A549 (cell line): Measurements from ENCODE around the gene IL1RL2. TPM values are rescaled to one million over a fixed set of nuclear protein-coding genes. Genes with fewer than 3 reads are reported as not detected.

ENCODE experiments used
- ATAC-seq, 2 experiments: fragments of 200-7000 bp in 1 of 2; fragments of >200 bp in 1 of 2; cut with Nextera tagmentation in 1 of 2; cut with Tn5 transposase in 1 of 2; 3 replicates each; pipeline versions ENCODE4 v1.8.0 to v1.9.1; 2018 to 2020; ENCODE audit warnings: mild to moderate bottlenecking in 1 of 2, moderate library complexity in 1 of 2
- CTCF ChIA-PET: fragments of 300-600 bp; sonication (Branson Sonifier 250); formaldehyde crosslinking; extraction: SDS; loops from one replicate; lab custom pipeline; 2021; ENCODE audit warnings: antibody characterized with exemption, inconsistent platforms; lab: Yijun Ruan, JAX
- POLR2A ChIA-PET: fragments of 350-600 bp; formaldehyde crosslinking; extraction: SDS; loops from one replicate; lab custom pipeline; 2021; ENCODE audit warnings: antibody characterized with exemption, inconsistent platforms; lab: Yijun Ruan, JAX
- DNase-seq, 2 experiments: peaks; one replicate each; pipeline versions ENCODE4 v3.0.0 to v3.0.0-alpha.2; 2011 to 2016; ENCODE audit warnings: low read depth in 1 of 2, low spot score in 1 of 2
- FAIRE-seq: peaks from 2 replicates; lab custom pipeline; 2011; peaks lifted over from hg19 to GRCh38; lab: Jason Lieb, UNC
- H3K27ac ChIP-seq, 2 experiments: fragments of >200 bp; sonication (Bioruptor Twin); formaldehyde crosslinking; 3 replicates each; pipeline ENCODE4 v1.5.1; 2016 to 2017
- H3K4me1 ChIP-seq: fragments of >200 bp; sonication (Bioruptor Twin); formaldehyde crosslinking; 3 replicates; pipeline ENCODE4 v1.6.1; 2016
- H3K4me2 ChIP-seq: fragments of >200 bp; sonication (Bioruptor Twin); formaldehyde crosslinking; 3 replicates; pipeline ENCODE4 v1.6.1; 2016
- H3K4me3 ChIP-seq: fragments of >200 bp; sonication (Bioruptor Twin); formaldehyde crosslinking; 3 replicates; pipeline ENCODE4 v1.5.1; 2016
- H3K9me3 ChIP-seq: fragments of >200 bp; sonication (Bioruptor Twin); formaldehyde crosslinking; 3 replicates; pipeline ENCODE4 v1.6.1; 2016
- BHLHE40 ChIP-seq: IDR thresholded peaks from 2 replicates; pipeline ENCODE4 v1.6.1; 2012; ENCODE audit warnings: low read depth, low read length, inconsistent platforms
- CBX8 ChIP-seq: fragments of 200-600 bp; sonication (generic); IDR thresholded peaks from 2 replicates; pipeline ENCODE4 v1.6.1; 2016
- CHD4 ChIP-seq: fragments of 200-600 bp; sonication (generic); IDR thresholded peaks from 2 replicates; pipeline ENCODE4 v1.6.1; 2016; ENCODE audit warnings: antibody characterized with exemption, mild to moderate bottlenecking, borderline replicate concordance
- EHMT2 ChIP-seq: fragments of 200-600 bp; sonication (generic); IDR thresholded peaks from 2 replicates; pipeline ENCODE4 v1.6.1; 2016; ENCODE audit warnings: antibody characterized with exemption, low read depth, mild to moderate bottlenecking, moderate library complexity
- GATA3 ChIP-seq: IDR thresholded peaks from 2 replicates; pipeline ENCODE4 v1.6.1; 2012; ENCODE audit warnings: borderline replicate concordance
- HES2 ChIP-seq: fragments of >200 bp; sonication (Bioruptor Twin); formaldehyde crosslinking; IDR thresholded peaks from 2 replicates; pipeline ENCODE4 v1.6.1; 2016
- HOXA7 ChIP-seq: fragments of 250-450 bp; sonication (Bioruptor Pico); IDR thresholded peaks from 2 replicates; pipeline ENCODE4 v1.5.0; 2020; ENCODE audit warnings: mild to moderate bottlenecking, moderate library complexity
- KDM1A ChIP-seq: fragments of 200-600 bp; sonication (generic); IDR thresholded peaks from 2 replicates; pipeline ENCODE4 v1.6.1; 2016; ENCODE audit warnings: low read depth, mild to moderate bottlenecking
- KDM5A ChIP-seq: fragments of 200-600 bp; sonication (generic); IDR thresholded peaks from 2 replicates; pipeline ENCODE4 v1.6.1; 2016; ENCODE audit warnings: antibody characterized with exemption, mild to moderate bottlenecking
- MAFK ChIP-seq: fragments of 450-650 bp; IDR thresholded peaks from 2 replicates; pipeline ENCODE4 v1.6.1; 2014; ENCODE audit not compliant: partially characterized antibody
- NFE2L2 ChIP-seq: fragments of 150-350 bp; conservative IDR thresholded peaks from 2 replicates; pipeline ENCODE4 v1.6.1; 2014; ENCODE audit warnings: low read length
- NR3C1 ChIP-seq: fragments of >200 bp; sonication (Bioruptor Twin); formaldehyde crosslinking; IDR thresholded peaks from 3 replicates; pipeline ENCODE4 v1.6.1; 2017
- PBX3 ChIP-seq: IDR thresholded peaks from 2 replicates; pipeline ENCODE4 v1.6.1; 2012
- RNF2 ChIP-seq: fragments of 200-600 bp; sonication (generic); IDR thresholded peaks from 2 replicates; pipeline ENCODE4 v1.6.1; 2016; ENCODE audit warnings: low read depth, mild to moderate bottlenecking, antibody characterized with exemption, moderate library complexity, borderline replicate concordance
- TFCP2L1 ChIP-seq: fragments of 250-450 bp; sonication (Bioruptor Pico); IDR thresholded peaks from 2 replicates; pipeline ENCODE4 v1.5.0; 2021; ENCODE audit warnings: mild to moderate bottlenecking
- ZFP36 ChIP-seq: fragments of 450-650 bp; IDR thresholded peaks from 2 replicates; pipeline ENCODE4 v1.6.1; 2014; ENCODE audit warnings: borderline replicate concordance; ENCODE audit not compliant: partially characterized antibody
- ZNF302 ChIP-seq: fragments of 250-450 bp; sonication (Bioruptor Pico); IDR thresholded peaks from 2 replicates; pipeline ENCODE4 v1.9.0; 2021; ENCODE audit warnings: inconsistent platforms, mild to moderate bottlenecking, moderate library complexity
- WGBS: methylation state at CpG from one replicate; pipeline ENCODE4 v1.1.6; 2017; ENCODE audit errors: missing lambda C conversion rate; 5-methylcytosine and 5-hydroxymethylcytosine counted together
- polyA plus RNA-seq, 4 experiments: library from polyadenylated mRNA; depleted of rRNA in 3 of 4; stranded (reverse); fragments of >200 nt; fragmentation: RNase III in 1 of 4; extraction: RNeasy Plus Mini Kit Qiagen cat#74134 plus additional on column Dnase treatment in 1 of 4; gene quantifications; 2 replicates in 3 of 4; 3 replicates in 1 of 4; pipeline ENCODE4 v1.2.3, GENCODE V29; 2011 to 2017
- TF ChIP-seq, protein P1 (sequence below): fragments of 150-350 bp; IDR thresholded peaks from 2 replicates; pipeline ENCODE4 v1.6.1; 2014; ENCODE audit warnings: low read depth, mild to moderate bottlenecking, low read length
- TF ChIP-seq, protein P2 (sequence below): fragments of 250-450 bp; sonication (Bioruptor Pico); IDR thresholded peaks from 2 replicates; pipeline ENCODE4 v1.5.0; 2020; ENCODE audit warnings: low read depth, mild to moderate bottlenecking, moderate library complexity

Gene IL1RL2
- polyA plus RNA-seq, 2 of the 4 experiments (the other 2 are of a cell fraction) = 0.05 TPM; not detected in 1

DNA sequence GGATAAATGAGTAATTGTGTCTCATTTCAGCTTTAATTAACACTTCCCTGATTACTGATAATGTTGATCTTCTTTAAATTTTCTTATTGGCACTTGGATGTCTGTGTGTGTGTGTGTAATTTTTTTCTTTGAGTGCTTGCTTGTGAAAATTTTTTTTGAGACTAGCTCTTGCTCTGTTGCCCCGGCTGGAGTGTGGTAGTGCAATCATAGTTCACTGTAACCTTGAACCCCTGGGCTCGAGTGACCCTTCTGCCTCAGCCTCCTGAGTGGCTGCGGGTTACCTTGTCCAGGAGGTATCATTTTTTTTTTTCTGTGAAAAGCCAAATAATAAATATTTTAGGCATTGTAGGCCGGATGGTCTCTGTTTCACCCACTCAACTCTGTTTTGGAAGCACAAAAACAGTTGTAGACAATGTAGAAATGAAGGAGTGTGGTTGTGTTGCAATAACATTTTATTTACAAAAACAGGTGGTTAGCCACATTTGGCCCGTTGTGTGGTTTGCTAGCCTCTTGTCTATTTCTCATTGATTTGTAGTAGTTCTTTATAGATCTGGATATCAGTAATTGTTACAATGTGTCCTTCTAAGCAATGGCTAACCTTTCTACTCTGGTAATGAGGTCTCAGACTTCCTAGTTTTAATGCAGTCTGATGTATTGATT lies 7.9 kb downstream of the IL1RL2 start:
- ATAC-seq = no peak

GRCh38 chr2:102197389-102198137 lies 10.7 kb downstream of the IL1RL2 start:
- CTCF ChIA-PET = interaction anchor here (1.0 to 1.3 kb wide), 4 partner anchors 12 to 177 kb away, joined by 3 read pairs; no protein-coding TSS in a partner anchor
- TF ChIP-seq, protein P1, sequence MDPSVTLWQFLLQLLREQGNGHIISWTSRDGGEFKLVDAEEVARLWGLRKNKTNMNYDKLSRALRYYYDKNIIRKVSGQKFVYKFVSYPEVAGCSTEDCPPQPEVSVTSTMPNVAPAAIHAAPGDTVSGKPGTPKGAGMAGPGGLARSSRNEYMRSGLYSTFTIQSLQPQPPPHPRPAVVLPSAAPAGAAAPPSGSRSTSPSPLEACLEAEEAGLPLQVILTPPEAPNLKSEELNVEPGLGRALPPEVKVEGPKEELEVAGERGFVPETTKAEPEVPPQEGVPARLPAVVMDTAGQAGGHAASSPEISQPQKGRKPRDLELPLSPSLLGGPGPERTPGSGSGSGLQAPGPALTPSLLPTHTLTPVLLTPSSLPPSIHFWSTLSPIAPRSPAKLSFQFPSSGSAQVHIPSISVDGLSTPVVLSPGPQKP = no peak
- TF ChIP-seq NFE2L2 (peak; percentile 79), MAFK (peak; percentile 83)
- Histone ChIP-seq H3K4me2 (no peak overlapping the region), H3K9me3 (no peaks in the 10 kb centered on the region), H3K4me3 (no peak overlapping the region), H3K27ac (peak overlapping the region; percentile 11 to 74; a peak in 3 of 6 replicates), H3K4me1 (no peaks in the 10 kb centered on the region)
- 95% methylated on average over 5 of the region's 5 CpGs for WGBS
- no peak for FAIRE-seq
- POLR2A ChIA-PET = no interaction called here
- no peak for DNase-seq
- ATAC-seq = no peak

More for the DNA sequence above, 7.9 kb downstream of the IL1RL2 start:
- DNase-seq = no peak
- Histone ChIP-seq H3K4me1 (peaks cover 15% of the 10 kb centered on the region; the same call in 2 of the 3 replicates), H3K27ac (no peak overlapping the region), H3K4me3 (no peak overlapping the region), H3K4me2 (no peak overlapping the region), H3K9me3 (no peaks in the 10 kb centered on the region)
- 66% methylated on average over 5 of the region's 5 CpGs for WGBS
- TF ChIP-seq HOXA7 (no peak), ZNF302 (no peak), TFCP2L1 (CRISPR knock-in tag) (no peak), PBX3 (no peak), NFE2L2 (no peak), NR3C1 (no peak), EHMT2 (no peak), HES2 (no peak), RNF2 (no peak), KDM1A (no peak), ZFP36 (no peak), GATA3 (no peak), CHD4 (no peak), BHLHE40 (no peak), KDM5A (no peak), CBX8 (no peak), MAFK (no peak)
- TF ChIP-seq, protein P1 = no peak
- TF ChIP-seq, protein P2, sequence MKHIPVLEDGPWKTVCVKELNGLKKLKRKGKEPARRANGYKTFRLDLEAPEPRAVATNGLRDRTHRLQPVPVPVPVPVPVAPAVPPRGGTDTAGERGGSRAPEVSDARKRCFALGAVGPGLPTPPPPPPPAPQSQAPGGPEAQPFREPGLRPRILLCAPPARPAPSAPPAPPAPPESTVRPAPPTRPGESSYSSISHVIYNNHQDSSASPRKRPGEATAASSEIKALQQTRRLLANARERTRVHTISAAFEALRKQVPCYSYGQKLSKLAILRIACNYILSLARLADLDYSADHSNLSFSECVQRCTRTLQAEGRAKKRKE (CRISPR knock-in tag) = no peak
- POLR2A ChIA-PET = no interaction called here
- CTCF ChIA-PET = interaction anchor here (1.1 to 1.2 kb wide), 3 partner anchors 15 to 174 kb away, joined by 3 to 6 read pairs (median 5); no protein-coding TSS in a partner anchor
- no peak for FAIRE-seq
